ENCODE results near the gene LRP1B.

DNA sequence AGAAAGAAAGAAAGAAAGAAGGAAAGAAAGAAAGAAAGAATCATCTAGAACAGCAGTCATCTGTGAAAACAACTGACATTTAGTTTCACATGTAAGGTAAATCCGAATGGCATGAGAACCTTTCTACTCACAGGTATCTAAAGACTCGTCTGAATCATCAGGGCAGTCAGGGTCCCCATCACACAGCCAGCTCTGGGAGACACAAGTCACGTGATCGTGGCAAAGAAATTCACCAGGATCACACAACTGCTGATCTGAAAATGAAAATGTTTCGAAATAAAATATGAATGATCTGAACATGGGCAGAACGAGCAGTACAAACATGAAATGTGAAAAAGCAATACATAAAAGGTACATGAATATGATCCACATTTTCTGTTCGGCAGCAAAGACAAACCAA, 320.7 kb downstream of the LRP1B start:
- TF ChIP-seq, protein P1, sequence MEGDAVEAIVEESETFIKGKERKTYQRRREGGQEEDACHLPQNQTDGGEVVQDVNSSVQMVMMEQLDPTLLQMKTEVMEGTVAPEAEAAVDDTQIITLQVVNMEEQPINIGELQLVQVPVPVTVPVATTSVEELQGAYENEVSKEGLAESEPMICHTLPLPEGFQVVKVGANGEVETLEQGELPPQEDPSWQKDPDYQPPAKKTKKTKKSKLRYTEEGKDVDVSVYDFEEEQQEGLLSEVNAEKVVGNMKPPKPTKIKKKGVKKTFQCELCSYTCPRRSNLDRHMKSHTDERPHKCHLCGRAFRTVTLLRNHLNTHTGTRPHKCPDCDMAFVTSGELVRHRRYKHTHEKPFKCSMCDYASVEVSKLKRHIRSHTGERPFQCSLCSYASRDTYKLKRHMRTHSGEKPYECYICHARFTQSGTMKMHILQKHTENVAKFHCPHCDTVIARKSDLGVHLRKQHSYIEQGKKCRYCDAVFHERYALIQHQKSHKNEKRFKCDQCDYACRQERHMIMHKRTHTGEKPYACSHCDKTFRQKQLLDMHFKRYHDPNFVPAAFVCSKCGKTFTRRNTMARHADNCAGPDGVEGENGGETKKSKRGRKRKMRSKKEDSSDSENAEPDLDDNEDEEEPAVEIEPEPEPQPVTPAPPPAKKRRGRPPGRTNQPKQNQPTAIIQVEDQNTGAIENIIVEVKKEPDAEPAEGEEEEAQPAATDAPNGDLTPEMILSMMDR (IDR thresholded peaks at IDR 0.05) = no peak
- no peak for TF ChIP-seq EP300 (IDR thresholded peaks at IDR 0.05)
- TF ChIP-seq POLR2A (IDR thresholded peaks at IDR 0.05) = no peak

Measured in tibial nerve (tissue), 4 donors.